Breast epithelium (tissue), 3 donors: ENCODE measurements around the gene RAP1B.

Experiments used
- CTCF ChIP-seq, 3 donors: fragments of 450-650 bp; IDR thresholded peaks; one replicate each; pipeline ENCODE4 v1.5.1; 2016 to 2017; ENCODE audit warnings: antibody characterized with exemption in 3 of 3, mild to moderate bottlenecking in 3 of 3, moderate library complexity in 3 of 3
- POLR2A ChIP-seq: fragments of 450-650 bp; IDR thresholded peaks from one replicate; pipeline ENCODE4 v1.6.1; 2016; ENCODE audit warnings: antibody characterized with exemption, mild to moderate bottlenecking, moderate library complexity
- POLR2AphosphoS5 ChIP-seq, 3 donors: sonication (generic); formaldehyde crosslinking; IDR thresholded peaks; one replicate each; pipeline ENCODE4 v1.6.1; 2017; ENCODE audit warnings: antibody characterized with exemption in 3 of 3

GRCh38 chr12:68628698-68629097 lies 18.0 kb downstream of the RAP1B start:
- TF ChIP-seq CTCF (IDR thresholded peaks at IDR 0.05) (no peak), POLR2A (no peak), POLR2AphosphoS5 (IDR thresholded peaks at IDR 0.05) (no peak)
